Mucosa of stomach (tissue), 1 donor: ENCODE data around the gene RFC1.
A peak's percentile ranks its signal among the peaks of the same experiment; 100 is the strongest.
"Not testable (repeated sequence)": the region's sequence is repeated elsewhere in the genome, so short reads cannot be mapped to it uniquely, and the experiment has no call there.

Experiments
- H3K27me3 ChIP-seq: one replicate; pipeline ENCODE4 v1.7.0; 2013; ENCODE audit warnings: mild to moderate bottlenecking, low read length; ENCODE audit not compliant: control insufficient read depth, insufficient read depth
- H3K36me3 ChIP-seq: one replicate; pipeline ENCODE4 v1.7.0; 2013; ENCODE audit warnings: low read length; ENCODE audit not compliant: control insufficient read depth, insufficient read depth
- H3K4me1 ChIP-seq: one replicate; pipeline ENCODE4 v1.7.0; 2013; ENCODE audit warnings: mild to moderate bottlenecking, low read length; ENCODE audit not compliant: control insufficient read depth, insufficient read depth
- H3K4me3 ChIP-seq: one replicate; pipeline ENCODE4 v1.7.0; 2013; ENCODE audit warnings: low read length
- H3K9ac ChIP-seq: one replicate; pipeline ENCODE4 v1.7.0; 2013; ENCODE audit warnings: mild to moderate bottlenecking, low read length, moderate library complexity
- H3K9me3 ChIP-seq: one replicate; pipeline ENCODE4 v1.7.0; 2013; ENCODE audit warnings: mild to moderate bottlenecking, low read length, moderate library complexity; ENCODE audit not compliant: control insufficient read depth
- donor health status: Pancreatic carcinoma.

The RFC1 gene

DNA sequence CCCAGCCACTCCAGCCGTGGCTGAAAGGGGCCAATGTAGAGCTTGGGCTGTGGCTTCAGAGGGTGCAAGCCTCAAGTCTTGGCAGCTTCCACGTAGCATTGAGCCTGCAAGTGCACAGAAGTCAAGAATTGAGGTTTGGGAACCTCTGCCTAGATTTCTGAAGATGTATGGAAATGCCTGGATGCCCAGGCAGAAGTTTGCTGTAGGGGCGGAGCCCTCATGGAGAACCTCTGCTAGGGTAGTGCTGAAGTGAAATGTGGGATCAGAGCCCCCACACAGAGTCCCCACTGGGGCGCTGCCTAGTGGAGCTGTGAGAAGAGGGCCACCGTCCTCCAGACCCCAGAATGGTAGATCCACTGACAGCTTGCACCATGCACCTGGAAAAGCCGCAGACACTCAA is 5.0 kb upstream of the RFC1 start:
- not testable (repeated sequence) for H3K4me1 ChIP-seq, H3K27me3 ChIP-seq

DNA sequence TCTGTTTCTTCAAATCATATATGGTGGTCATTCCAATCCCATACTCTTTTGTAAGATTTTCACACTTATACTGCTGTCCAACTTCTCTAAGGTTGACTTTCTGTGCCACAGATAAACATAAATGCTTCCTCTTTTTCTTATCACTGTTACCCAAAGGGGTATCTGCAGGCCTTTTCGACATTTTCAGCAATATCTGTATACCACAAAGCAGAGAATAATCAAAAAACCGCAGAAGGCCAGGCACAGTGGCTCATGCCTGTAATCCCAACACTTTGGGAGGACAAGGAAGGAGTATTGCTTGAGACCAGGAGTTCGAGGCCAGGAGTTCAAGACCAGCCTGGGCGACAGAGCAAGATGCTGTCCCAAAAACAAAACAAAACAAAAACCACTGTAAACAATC is 3.1 kb upstream of the RFC1 start:
- no peaks in the 10 kb centered on the region for H3K36me3 ChIP-seq
- H3K9ac ChIP-seq: no peak overlapping the region
- no peaks in the 10 kb centered on the region for H3K27me3 ChIP-seq

More for the DNA sequence above, 5.0 kb upstream of the RFC1 start:
- not testable (repeated sequence) for H3K4me3 ChIP-seq, H3K9ac ChIP-seq, H3K9me3 ChIP-seq, H3K36me3 ChIP-seq

DNA sequence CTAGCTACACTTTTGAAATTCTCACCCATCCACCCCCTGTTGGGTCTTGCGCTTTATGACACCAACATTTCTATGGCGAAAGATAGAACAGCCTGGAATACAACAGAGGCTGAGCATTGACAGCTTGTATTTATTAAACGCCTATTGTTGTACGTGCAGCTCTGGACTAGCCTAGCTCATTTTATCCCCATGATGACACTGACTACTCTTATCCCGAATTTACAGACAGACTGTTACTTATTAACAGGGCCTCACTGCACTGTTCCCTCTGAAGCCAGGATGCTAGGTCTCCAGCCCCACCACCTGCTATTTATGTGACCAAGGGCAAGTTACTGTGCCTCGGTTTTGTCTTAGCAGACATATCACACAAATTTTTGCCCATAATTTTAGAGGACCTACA is 1.0 kb upstream of the RFC1 start:
- Histone ChIP-seq H3K27me3 (no peaks in the 10 kb centered on the region), H3K9me3 (no peaks in the 10 kb centered on the region), H3K9ac (no peak overlapping the region), H3K4me1 (no peaks in the 10 kb centered on the region), H3K4me3 (no peak overlapping the region), H3K36me3 (no peaks in the 10 kb centered on the region)

More for the DNA sequence above, 3.1 kb upstream of the RFC1 start:
- Histone ChIP-seq H3K4me1 (no peaks in the 10 kb centered on the region), H3K4me3 (no peak overlapping the region), H3K9me3 (no peaks in the 10 kb centered on the region)

DNA sequence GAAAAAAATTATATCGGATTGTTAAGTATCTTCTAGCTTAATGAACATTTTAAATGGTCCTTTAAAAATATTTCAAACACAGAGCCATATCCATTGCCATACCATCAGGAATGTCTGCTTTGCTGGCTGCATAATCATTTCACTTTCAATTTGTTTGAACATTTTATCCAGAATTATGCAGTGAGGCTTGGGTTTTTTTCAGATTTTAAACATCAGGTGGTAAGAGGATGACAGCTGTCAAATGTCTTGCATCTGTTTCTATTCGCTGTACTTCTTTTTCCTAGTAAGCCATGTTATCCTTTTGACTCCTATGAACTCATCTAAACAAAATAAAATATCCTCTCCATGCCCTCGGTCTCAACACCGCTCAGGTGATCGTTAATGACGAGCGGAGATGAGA is 802 bp downstream of the RFC1 start:
- H3K9me3 ChIP-seq: no peaks in the 10 kb centered on the region

DNA sequence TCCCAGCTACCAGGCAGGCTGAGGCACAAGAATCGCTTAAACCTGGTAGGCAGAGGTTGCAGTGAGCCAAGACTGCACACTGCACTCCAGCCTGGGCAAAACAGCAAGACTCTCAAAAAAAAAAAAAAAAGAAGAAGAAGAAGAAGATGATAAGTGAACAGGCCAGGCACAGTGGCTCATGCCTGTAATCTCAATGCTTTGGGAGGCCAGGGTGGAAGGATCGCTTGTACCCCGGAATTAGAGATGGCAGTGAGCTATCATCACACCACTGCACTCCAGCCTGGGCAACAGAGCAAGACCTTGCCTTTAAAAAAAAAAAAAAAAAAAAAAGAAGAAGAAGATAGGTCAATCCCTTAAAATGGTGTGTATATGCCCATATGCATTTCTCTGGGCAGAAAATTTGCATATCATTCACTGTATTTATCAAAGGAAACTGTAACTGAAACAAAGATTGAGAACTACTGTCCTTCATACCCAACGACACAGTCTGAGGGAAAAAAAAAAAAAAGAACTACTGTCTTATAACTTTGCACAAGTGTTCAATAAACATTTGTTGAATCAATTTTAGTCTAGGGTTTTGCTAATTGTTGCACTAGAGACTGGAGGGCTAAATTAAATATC is 2.3 kb downstream of the RFC1 start:
- H3K4me3 ChIP-seq: no peak overlapping the region
- no peaks in the 10 kb centered on the region for H3K27me3 ChIP-seq
- no peaks in the 10 kb centered on the region for H3K4me1 ChIP-seq
- H3K36me3 ChIP-seq: no peaks in the 10 kb centered on the region
- H3K9ac ChIP-seq: no peak overlapping the region
- H3K9me3 ChIP-seq: no peaks in the 10 kb centered on the region

More for the DNA sequence above, 802 bp downstream of the RFC1 start:
- Histone ChIP-seq H3K9ac (peak overlapping the region; percentile 91), H3K4me3 (peak overlapping the region; percentile 81), H3K4me1 (no peaks in the 10 kb centered on the region), H3K27me3 (no peaks in the 10 kb centered on the region), H3K36me3 (no peaks in the 10 kb centered on the region)

DNA sequence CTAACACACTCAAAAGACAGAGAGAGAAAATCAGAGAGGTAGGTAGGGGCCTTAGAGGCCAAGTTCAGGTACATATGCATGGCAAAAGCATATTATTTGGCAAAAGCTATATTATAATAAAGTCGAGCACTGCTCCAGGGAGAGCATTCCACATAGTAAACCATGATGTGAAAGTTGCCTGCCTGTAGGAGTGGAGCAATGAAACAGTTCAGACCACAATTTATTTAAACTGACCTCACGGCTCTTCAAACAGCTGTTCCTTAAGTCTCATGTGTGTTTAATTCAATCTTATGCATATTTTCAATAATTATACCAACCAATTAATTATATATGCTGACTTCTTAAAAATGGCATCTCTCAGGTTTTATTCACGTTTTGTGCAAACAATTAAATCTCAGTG is 3.3 kb downstream of the RFC1 start:
- Histone ChIP-seq H3K9me3 (no peaks in the 10 kb centered on the region), H3K4me3 (no peak overlapping the region), H3K36me3 (no peaks in the 10 kb centered on the region), H3K4me1 (no peaks in the 10 kb centered on the region), H3K27me3 (no peaks in the 10 kb centered on the region), H3K9ac (no peak overlapping the region)

DNA sequence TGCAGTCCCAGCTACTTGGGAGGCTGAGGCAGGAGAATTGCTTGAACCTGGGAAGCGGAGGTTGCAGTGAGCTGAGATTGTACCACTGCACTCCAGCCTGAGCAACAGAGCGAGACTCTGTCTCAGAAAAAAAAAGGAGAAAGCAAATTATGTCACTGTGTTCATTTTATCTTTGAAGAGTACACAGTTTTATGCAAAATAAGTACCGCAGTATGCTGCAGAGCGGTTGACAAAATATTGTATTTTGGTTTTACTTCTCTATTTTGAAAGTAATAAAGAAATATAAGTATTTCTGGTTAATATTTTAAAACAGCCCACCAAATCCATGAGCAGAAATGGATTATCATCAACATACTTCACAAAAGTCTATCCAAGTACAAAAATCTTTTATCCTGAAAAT is 5.6 kb downstream of the RFC1 start:
- not testable (repeated sequence) for H3K36me3 ChIP-seq, H3K9ac ChIP-seq, H3K9me3 ChIP-seq, H3K27me3 ChIP-seq, H3K4me1 ChIP-seq, H3K4me3 ChIP-seq

DNA sequence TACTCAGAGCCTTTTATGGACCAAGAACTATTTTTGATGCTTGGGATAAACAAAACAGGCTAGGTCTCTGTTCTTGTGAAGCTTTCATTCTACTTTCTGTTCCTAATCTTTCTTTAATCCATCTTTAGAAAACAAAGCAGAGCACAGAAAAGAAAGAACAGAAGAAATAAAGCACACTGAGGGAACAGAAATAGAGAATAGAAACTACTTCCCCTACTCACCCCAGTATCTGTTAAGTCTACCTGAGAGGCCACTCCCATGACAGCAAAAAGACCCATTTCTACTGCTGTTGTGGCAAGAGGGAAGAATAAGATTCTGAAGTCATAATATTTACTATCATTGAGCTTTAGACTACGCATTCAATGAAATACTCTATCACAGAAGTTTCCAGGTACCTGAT is 9.2 kb downstream of the RFC1 start:
- no peaks in the 10 kb centered on the region for H3K36me3 ChIP-seq
- H3K9ac ChIP-seq: no peak overlapping the region
- no peak overlapping the region for H3K4me3 ChIP-seq
- peaks cover 13% of the 10 kb centered on the region for H3K4me1 ChIP-seq
- H3K27me3 ChIP-seq: no peaks in the 10 kb centered on the region
- H3K9me3 ChIP-seq: no peaks in the 10 kb centered on the region

DNA sequence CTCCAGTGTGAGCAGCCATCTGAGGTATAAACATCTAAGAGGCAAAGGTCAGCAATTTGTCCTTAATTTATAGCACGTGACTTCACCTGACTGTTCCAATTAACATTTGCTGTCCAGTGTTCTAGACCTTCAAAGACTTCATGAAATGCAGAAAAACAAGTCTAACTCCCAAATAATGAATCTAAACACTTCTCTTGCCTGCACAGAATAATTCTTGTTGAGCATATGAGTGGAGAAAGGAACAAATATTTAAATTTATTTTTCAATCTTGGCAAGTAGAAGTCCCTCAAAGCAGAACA is 12.0 kb downstream of the RFC1 start:
- H3K9me3 ChIP-seq: no peaks in the 10 kb centered on the region
- H3K4me3 ChIP-seq: peak overlapping the region; percentile 0
- peaks cover 13% of the 10 kb centered on the region for H3K4me1 ChIP-seq
- no peaks in the 10 kb centered on the region for H3K27me3 ChIP-seq
- H3K9ac ChIP-seq: peak overlapping the region; percentile 70
- H3K36me3 ChIP-seq: no peaks in the 10 kb centered on the region

DNA sequence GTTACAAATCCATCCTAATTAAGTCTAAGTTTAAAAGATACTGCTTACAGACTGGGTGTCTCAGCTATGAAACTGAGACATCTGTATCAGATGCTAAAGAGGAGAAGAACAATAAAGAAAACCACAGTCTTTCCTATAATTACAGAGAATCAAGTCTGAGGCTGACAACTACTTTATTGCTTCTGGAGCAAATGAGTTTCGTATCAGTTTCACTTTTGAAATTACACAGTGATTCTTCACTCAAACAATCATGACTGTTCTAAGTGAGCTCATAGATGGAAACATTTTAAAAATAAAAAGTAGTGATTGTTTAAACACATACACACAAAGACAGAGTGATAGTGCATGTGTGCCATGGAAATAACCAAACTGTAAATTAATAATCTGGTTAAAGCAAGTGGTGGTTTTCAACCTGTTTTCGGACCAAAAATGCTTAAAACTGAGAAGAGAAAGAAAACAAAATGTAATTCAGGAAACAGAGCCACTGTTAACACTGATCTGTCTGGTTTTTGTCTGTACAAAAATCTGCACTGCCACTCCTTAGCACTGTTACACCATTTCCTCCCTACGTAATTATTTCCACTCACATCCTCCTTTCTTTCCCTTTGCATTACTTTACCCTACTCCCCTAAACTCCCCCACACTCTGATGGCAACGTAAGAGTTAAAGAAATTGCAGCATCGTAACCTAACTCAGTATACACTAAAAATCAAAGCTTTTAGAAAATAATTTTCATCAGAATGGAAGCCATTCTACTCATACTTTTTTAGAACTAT is 12.5 kb downstream of the RFC1 start:
- Histone ChIP-seq H3K9me3 (no peaks in the 10 kb centered on the region), H3K4me3 (peak overlapping the region; percentile 0), H3K9ac (peak overlapping the region; percentile 70), H3K4me1 (peaks cover 13% of the 10 kb centered on the region), H3K27me3 (no peaks in the 10 kb centered on the region), H3K36me3 (no peaks in the 10 kb centered on the region)

DNA sequence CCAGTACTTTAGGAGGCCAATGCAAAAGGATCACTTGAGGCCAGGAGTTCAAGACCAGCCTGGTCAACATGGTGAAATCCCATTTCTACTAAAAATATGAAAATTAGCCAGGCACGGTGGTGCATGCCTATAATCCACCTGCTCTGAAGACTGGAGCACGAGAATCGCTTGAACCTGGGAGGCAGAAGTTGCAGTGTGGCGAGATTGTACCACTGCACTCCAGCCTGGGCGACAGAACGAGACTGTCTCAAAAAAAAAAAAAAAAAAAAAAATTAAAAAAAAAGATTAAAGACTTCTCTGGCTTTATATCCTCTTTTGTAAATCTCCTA is 13.0 kb downstream of the RFC1 start:
- not testable (repeated sequence) for H3K36me3 ChIP-seq, H3K9me3 ChIP-seq, H3K27me3 ChIP-seq
- H3K4me1 ChIP-seq: peaks cover 13% of the 10 kb centered on the region
- H3K4me3 ChIP-seq: peak overlapping the region; percentile 0
- peak overlapping the region; percentile 70 for H3K9ac ChIP-seq

DNA sequence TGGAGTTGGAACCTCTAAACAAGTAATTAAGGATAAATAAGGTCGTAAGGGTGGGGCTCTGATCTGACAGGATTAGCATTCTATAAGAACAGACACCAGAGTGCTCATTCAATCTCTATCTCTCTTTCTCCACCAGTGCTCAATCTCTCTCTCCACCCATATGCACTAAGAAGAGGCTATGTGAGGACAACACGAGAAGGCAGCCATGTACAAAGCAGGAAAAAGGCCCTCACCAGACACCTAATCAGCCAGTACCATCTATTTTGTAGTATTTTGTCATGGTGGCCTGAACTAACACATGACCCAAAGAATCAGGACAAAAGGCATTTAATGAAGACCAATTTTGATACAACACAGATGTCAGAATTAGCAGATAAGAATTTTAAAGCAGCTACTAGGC is 16.8 kb downstream of the RFC1 start:
- H3K27me3 ChIP-seq: no peaks in the 10 kb centered on the region
- no peaks in the 10 kb centered on the region for H3K36me3 ChIP-seq
- H3K9me3 ChIP-seq: no peaks in the 10 kb centered on the region
- H3K4me3 ChIP-seq: no peak overlapping the region
- H3K9ac ChIP-seq: no peak overlapping the region
- peaks cover 10% of the 10 kb centered on the region for H3K4me1 ChIP-seq
